AG08395 (cell line): Measurements from ENCODE around the gene OLFM2.
A peak's percentile ranks its signal among the peaks of the same experiment; 100 is the strongest.
"Not testable (repeated sequence)": the region's sequence is repeated elsewhere in the genome, so short reads cannot be mapped to it uniquely, and the experiment has no call there.

Experiments
- DNase-seq: peaks from one replicate; pipeline ENCODE4 v3.0.0; 2012; ENCODE audit warnings: mixed read lengths, low spot score

OLFM2 gene

DNA sequence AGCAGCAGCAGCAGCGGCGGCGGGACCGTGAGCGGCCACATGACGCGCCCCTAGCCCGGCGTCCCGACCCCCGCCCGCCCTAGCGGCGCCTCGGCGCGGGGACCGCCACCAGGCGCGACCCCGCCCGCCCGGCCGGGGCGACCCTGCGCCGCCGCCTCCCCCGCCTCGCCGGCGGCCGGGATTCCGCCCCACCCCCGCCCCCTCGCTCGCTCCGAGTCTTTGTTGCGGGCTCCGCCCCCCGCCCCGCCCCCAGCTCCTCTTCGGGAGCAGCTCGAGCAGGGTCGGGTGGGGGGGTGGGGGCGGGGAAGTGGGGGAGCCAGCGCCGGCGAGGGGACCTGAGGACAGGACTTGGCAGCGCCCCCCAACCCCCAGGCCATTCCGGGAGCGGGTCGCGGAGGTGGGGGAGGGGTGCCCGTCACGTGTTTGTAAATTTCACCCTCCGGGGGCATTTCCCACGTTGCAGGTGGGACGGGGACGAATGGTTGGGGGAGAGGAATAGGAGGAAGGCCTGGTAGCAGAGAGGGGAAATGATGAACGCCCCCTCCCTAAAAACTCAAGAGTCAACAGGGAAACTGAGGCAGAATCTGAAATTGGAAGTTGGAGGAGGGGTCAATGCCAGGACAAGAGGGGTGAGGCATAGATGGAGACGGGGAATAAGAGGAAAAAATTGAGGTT, at the start of gene OLFM2:
TSS of gene OLFM2 (minus strand) at position 190 of the 675 bp plus-strand sequence. CDS start at position 41, 149 bp downstream.
- DNase-seq = no peak

DNA sequence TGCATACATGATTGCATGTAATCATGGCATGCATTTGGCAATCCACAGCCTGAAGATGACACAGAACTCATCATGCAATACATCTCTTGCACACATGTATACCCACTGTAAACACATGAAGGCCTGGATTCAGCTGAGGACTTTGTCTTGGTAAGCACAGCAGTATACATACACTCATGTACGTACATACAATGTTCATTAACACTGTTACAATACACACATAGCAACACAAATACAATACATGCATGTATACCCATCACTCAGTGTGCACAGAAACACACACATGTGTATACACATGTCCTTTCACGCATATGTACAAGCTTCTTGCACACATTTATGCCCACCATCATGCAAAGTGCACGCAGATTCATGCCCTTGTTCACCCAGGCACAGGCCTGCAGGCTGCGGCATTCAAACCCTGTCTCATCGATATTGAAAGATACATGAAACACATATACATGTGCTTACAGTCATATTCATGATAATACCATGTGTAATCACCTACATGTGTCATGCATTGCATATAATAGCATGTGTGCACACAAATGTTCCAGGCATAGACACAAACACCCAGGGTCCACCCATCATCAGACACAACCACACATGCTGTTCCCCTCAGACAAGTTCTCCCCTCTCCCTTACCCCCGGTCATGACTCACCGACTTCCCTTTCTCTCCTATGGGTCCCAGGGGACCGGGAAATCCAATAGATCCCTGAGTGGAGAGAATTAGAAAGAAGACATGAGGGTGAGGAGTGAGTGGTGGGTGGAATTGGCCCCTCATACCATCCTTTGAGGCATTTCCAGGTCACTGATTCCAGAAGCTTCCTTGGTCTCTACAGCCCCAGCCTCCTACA, 45.3 kb upstream of the OLFM2 start:
- DNase-seq = no peak

DNA sequence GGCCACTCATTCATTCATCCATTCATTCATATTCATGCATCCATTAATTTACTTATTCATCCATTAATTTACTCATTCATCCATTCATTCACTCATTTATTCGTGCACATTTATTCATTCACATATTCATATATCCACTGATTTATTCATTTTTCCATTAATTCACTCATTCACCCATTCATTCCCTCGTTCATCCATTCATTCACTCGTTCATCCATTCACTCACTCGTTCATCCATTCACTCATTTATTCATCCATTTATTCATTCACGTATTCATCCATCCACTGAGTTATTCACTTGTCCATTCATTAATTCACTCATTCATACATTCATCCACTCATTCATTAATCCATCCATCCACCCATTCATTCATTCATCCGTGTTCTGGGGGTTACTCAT, 35.8 kb upstream of the OLFM2 start:
- no peak for DNase-seq

DNA sequence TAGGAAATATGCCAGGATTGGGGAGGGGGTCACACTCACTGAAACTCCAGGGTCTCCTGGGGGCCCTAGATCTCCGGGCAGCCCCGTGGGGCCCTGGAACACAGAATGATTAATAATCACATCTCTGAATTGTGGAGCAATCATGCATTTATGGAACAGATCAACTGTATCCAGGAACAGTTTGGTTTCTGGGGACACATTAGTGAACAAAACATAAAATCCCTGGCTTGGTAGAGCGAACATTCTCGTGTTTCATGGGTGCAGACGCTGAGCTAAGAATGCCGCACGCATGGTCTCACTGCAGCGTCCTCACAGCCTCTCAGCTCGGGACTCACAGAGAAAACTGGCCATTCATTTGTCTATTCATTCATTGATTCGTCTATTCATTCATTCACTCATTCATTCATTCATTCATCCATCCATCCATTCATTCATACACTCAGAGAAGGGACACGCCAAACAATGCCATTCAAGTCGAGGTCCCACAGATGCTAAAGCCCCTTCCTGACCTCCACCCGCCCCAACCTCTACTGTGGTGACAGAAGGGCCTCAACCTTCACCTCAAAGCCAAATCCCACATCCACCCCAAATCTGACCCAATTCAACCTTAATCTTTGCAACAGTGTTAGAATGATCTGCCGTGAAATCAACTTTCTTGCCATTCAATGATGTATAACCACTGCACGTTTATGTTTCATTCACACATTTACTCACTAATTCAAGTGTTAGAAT, 35.0 kb upstream of the OLFM2 start:
- no peak for DNase-seq

DNA sequence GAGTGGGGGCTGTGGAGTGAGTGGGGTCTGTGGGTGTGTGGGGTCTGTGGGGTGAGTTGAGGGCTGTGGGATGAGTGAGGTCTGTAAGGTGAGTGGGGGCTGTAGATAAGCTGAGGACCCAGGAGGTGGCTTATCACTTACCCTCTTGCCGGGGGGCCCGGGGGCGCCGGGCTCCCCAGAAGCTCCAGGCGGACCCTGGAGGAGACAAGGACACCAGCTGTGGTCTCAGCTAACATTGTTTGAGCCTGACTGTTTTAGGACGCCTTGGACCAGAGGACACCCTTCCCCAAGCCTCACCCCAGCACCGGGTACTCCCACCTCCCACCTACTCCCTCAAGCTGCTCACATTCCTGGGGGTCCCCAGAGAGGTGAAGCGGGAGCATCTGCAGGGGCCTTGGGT, 34.2 kb upstream of the OLFM2 start:
- DNase-seq = no peak

DNA sequence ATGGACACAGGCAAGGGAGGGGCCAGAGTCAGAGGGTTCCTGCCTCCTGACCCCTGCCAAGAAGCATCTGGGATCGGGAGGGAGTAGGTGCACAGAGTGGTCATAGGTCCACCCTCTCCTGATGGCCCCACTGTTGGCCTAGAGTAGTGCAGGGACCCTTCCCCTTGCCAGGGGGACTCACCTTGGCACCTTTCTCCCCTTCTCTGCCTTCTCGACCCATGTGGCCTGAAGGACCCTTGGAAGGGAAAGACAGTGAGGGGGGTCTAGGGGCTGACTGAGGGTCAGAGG, 33.3 kb upstream of the OLFM2 start:
- no peak for DNase-seq

DNA sequence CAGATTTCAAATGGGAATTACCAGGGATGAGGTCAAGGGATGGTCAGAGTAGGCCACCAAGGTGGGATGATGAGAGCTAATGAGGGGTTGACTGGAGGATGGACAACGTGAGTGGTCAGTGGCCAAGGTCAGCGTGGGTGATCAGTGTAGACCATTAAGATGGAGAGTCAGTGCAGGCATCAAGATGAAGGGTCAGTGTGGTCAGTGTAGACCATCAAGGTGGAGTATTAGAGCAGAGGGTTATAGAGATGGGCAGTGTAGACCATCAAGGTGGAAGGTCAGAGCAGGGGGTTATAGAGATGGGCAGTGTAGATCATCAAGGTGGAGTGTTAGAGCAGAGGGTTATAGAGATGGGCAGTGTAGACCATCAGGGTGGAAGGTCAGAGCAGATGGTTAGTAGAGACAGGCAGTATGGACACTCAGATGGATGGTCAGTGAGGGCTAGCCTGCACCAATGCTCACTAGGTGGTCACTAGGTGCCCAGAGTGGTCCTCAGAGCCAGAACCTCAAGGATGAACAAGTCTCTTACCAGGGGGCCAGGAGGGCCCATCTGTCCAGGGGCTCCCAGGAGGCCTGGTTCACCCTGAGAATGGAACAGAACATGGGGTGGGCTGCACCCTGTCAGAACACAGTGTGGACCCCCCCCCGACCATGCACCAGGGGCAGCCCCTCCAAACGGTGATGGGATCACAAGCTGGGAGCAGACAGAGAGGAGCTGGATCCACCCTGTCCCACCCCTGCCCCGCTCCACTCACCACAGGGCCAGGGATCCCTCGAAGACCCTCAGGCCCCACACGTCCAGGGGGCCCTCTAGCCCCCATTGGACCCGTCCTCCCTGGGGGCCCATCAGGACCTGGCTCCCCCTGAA, 32.7 kb upstream of the OLFM2 start:
- DNase-seq = no peak

DNA sequence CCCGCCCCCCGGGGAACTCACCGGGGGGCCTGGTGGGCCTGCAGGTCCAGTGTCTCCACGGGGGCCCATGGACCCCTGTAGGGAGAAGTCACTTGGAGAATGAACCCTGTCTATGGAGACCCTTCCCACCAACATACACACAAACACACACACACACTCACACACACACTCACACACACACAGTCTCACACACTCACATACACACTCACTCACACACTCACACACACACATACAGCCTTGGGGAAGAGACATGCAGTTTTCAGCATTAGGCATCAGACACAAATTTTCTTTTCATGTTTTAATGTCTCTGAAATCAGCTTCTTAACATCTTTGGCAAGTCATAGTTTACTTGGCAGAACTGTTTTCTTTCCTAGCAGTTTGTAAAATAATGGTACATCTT, 31.0 kb upstream of the OLFM2 start:
- DNase-seq = no peak

DNA sequence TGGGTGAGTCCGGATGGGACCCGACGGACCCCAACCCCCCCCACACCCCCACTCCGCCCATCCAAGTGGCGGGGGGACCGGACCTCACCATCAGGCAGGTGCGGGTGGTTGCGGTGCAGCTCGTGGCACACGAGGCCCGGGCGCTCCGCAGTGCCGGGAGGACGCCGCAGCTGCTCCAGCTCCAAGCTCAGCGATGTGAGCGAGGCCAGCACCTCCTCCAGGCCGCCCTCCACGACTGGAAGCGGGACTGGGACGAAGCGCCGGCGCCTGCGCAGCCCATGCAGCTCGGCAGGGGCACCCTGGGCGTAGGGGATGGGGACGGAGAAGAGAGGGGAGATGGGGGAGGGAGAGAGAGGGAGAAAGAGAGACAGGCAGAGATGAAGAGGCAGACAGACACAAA, 30.1 kb upstream of the OLFM2 start:
- no peak for DNase-seq

DNA sequence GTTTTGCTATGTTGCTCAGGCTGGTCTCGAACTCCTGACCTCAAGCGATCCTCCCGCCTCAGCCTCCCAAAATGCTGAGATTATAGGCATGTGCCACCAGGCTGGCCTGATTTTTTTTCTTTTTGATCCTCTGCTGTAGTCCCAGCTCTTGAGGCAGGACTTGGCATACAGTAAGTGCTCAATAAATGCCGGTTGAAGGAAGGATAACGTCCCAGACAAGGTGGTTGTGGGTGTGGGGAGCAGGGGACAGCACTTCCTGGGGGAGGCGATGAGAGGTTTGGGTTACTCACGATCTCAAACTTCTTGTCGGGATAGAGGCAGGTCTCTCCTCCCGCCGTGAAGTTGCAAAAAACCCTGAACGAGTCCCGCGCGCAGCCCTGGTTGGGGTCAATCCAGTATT, 29.7 kb upstream of the OLFM2 start:
- no peak for DNase-seq

DNA sequence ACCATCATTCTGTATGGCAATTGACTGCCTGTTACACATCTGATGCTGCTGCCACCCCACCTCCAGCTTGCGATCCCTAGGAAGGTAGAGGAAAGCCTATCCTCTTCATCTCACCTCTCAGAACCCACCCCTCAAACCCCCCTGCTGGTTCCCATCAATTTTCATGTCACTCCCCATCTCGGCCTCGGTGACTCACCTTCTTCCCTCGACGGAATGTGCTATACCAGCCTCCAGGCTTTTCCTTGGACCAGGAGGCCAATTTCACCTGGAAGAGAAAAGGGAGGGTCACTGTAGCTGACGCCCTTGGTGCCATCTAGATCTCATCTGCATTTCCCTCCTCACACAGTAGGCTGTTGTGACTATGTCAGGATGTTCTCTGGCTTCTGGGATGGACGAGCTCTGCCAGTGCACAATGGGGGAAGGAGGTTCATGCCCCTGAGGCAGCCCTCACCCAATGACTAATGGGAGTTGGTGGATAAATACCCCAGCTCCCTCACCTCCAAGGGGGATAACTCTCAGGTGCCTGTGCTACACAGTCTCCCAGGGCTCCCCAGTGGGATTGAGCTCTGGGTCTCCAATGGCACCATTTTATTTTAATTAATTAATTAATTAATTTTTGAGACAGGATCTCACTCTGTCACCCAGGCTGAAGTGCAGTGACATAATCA, 26.4 kb upstream of the OLFM2 start:
- no peak for DNase-seq

DNA sequence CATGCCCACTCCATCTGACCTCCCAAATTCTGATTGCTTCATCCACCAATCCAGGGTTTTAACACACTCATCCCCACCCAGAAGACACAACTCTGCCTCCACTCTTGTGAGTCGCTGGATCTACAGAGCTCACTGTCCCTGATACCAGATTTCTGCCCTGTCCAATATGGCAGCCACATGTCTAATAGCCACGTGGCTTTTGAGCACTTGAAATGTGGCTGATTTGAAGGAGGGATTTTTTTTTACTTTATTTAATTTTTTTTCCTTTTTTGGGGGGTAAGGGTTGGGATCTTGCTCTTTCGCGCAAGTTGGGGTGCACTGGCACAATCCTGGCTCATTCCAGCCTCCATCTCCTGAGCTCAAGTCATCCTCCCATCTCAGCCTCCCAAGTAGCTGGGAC, 24.8 kb upstream of the OLFM2 start:
- DNase-seq = no peak

DNA sequence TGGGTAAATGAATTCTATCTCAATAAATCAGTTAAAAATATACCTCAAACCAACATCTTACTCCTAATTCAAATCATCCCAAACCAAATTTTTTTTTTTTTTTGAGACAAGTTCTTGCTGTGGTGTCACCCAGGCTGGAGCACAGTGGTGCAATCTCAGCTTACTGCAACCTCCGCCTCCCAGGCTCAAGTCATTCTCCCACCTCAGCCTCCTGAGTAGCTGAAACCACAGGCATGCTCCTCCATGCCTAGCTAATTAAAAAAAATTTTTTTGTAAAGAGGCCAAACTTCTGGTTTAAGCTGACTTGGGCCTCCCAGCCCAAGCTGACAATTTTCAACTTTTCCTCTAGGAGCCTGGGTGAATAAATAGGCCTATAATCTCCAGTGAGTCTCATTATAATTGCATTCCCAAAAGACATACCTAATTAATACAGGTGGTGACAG, 22.1 kb upstream of the OLFM2 start:
- DNase-seq = peak; percentile 90

DNA sequence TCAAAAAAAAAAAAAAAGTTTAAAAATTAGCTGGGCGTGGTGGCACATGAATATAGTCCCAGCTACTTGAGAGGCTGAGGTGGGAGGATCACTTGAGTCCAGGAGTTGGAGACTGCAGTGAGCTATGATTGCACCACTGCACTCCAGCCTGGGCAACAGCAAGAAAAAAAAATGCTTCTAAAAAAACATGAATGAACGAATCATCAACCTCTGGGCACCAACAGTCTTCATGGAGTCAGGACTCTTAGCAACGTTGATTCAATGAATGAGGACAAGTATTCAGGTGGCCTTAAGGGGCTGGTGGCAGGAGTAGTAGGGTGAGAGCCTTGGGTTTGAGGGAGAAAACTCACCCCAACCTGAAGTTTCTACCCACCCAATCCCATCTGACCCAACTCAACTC, 20.6 kb upstream of the OLFM2 start:
- DNase-seq = no peak

DNA sequence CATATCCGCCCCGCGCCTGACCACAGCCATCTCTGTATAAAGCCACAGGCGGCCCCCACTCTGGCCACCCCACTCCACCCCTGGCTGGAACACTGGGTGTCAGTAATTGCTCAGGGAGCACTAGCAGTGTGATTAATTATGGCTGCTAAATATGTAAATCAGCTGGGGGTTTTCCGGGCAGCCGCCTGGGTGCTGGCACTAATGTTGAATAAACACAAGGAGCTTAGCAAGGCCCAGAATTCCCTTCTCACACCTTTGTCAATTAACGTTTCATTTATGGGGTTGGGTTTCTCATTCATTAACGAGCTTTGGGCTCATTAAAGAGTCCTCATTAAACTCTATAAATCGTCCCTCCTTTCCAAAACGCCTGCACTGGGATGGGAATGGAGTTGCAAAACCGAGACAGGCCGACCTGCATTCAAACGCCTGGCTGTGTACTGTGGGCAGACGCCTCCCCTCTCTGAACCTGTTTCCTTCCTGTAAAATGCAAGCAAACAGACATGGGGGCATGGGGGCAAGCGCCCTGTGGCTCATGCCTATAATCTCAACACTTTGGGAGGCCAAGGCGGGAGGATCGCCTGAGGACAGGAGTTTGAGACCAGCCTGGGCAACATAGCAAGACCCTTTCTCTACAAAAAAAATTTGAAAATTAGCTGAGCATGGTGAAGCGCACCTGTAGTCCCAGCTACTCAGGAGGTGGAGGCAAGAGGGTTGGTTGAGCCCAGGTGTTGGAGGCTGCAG, 17.7 kb upstream of the OLFM2 start:
- no peak for DNase-seq

DNA sequence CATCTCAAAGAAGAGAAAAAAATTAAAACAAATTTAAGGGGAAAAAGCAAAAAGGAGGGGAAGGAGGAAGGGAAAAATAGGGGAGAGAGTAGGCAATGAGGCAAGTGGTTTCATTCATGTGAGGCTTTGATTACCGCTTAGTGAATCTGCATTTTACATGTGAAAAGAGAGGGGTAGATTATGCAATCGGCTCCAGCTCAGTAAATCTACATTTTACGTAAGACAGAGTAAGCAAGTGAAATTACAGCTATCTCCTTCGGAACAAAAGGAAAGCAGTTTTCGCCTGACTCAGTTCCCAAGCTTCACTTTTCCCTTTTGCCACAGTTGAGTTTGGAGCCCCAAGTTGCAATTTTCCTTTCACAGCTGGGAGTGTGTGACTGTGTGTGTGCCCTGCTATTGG, 16.0 kb upstream of the OLFM2 start:
- DNase-seq = no peak

DNA sequence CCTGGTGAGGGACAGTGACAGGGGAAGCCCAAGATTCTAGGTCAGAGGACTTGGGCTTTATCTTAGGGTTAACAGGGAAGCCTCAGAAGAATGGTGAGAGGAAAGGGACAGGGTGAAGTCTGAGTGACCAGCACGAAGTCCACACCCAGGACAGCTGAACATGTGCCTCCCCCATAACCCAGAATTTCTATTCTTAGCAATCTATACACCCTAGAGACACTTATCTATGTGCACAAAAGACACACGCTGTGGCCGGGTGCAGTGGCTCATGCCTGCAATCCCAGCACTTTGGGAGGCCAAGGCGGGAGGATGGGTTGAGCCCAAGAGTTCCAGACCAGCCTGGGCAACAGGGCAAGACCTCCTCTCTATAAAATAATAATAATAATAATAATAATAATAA, 11.1 kb upstream of the OLFM2 start:
- no peak for DNase-seq

DNA sequence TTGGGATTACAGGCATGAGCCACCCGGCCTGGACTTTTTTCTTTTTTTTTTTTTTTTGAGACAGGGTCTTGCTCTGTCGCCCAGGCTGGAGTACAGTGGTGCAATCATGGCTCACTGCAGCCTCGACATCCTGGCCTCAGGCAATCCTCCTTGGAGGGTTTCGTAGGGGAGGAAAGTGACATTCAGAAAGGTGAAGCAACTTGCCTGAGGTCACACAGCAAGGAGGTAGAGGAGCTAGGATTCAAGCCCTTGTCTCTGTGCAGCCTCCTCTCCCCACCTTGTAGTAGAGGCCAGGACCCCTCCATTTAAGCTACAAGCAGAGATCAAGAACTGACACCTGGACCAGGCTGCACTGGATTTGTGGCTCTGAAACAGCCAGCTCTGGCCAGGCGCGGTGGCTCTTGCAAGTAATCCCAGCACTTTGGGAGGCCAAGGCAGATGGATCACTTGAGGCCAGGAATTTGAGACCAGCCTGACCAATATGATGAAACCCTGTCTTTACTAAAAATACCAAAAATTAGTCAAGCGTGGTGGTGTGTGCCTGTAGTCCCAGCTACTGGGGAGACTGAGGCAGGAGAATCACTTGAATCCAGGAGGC, 10.3 kb upstream of the OLFM2 start:
- DNase-seq = not testable (repeated sequence)

DNA sequence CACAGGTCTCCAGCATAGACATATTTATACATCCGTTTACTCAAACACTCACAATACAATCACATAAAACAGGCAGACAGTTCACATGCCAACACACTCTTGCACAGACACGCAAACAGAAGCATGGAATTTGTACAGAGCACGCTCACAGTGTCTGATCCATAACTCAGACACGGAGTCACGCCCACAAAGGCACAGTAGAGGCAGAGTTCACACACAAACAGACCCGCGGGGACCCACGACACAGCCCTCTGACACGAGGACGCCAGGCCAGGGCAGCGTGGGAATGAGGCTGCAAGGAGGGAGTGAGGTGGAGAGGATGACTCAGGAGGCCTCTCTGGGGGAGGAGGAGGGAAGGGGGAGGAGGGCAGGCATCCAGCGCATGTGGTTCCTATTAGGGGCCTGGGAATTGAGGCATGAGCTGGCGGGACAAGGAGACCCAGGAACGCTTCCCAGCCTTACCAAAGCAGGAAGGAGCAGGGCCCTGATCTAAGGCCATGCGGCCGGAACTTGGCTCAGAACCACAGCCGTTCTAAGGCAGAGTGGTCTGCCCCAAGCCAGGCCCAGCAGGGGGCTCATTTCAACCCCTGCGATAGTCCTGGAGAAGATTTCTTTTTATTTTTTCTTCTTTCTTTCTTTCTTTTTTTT, 9.1 kb upstream of the OLFM2 start:
- DNase-seq = peak; percentile 94

DNA sequence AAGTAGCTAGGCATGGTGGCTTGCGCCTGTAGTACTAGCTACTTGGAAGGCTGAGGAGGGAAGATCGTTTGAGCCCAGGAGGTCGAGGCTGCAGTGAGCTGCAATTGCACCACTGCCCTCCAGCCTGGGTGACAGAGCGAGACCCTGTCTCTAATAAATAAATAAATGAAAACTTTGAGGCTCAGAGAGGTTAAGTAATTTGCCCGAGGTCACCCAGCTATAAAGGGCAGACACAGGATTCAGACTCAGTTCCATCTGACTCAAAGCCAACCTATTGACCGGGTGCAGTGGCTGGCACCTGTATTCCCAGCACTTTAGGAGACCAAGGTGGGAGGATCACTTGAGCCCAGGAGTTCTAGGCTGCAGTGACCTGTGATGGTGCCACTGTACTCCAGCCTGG, 7.4 kb upstream of the OLFM2 start:
- DNase-seq = no peak
